Muscle layer of colon (tissue), 2 donors: ENCODE measurements around the gene ILF3.

Experiments used
- H3K27ac ChIP-seq: one replicate; pipeline ENCODE4 v1.7.0; 2013; ENCODE audit warnings: low read depth, mild to moderate bottlenecking, low read length, moderate library complexity
- H3K27me3 ChIP-seq, 2 donors: one replicate each; pipeline ENCODE4 v1.7.0; 2013; ENCODE audit warnings: low read length in 2 of 2, mild to moderate bottlenecking in 2 of 2; ENCODE audit not compliant: insufficient read depth in 2 of 2, control insufficient read depth in 1 of 2
- H3K36me3 ChIP-seq: one replicate; pipeline ENCODE4 v1.7.0; 2013; ENCODE audit warnings: mild to moderate bottlenecking, low read length; ENCODE audit not compliant: insufficient read depth
- H3K4me1 ChIP-seq: one replicate; pipeline ENCODE4 v1.7.0; 2013; ENCODE audit warnings: mild to moderate bottlenecking, low read length; ENCODE audit not compliant: insufficient read depth
- H3K4me3 ChIP-seq, 2 donors: one replicate each; pipeline ENCODE4 v1.7.0; 2013; ENCODE audit warnings: low read length in 2 of 2, low read depth in 1 of 2, mild to moderate bottlenecking in 1 of 2, moderate library complexity in 1 of 2
- H3K9ac ChIP-seq: one replicate; pipeline ENCODE4 v1.7.0; 2013; ENCODE audit warnings: low read length
- H3K9me3 ChIP-seq: one replicate; pipeline ENCODE4 v1.7.0; 2013; ENCODE audit warnings: mild to moderate bottlenecking, low read length
- donor health status: abdominal sarcoma.
- donor health status: Adenocarcinoma of cecum.

ILF3 gene

DNA sequence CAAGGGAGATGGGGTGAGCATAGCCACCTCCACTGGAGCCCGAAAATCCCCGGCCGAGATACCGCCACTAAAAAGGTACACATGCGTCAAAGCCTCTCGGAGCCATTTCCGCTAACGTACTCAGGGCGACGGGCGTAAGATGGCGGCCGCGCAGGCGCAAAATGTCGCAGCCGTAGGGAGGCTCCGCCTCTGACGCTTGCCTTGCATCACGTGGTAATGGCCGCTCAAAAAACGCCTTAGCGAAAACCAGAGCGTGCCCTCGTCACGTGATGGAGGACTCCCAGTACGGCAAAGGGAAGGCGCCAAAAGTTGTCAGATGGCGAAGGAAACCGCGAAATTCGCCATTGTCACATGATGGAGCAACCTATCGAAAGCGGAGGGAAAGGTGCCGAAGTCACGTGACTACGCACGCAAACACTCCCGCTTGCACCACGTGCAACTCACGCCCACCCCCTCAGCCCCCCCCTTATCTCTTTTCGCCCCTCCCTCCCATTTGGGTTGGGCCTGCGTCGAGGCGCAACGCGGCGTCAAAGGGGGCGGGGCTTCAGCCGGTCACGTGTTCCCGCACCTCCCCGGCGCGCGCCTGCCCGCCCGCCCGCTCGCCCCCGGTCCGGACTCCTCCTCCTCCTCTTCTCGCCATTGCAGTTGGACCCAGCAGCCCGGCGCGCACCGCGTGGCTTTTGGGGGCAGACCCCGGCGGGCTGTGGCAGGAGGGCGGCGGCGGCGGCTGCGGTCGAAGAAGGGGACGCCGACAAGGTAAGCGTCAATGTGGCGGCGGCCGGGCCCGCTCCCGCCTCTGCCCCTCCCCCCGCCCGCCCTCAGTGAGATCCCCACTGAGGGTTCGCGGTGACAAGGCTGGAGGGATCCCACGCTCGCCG lies at the start of gene ILF3:
Gene ILF3 (plus strand): TSS at position 615 of the 878 bp plus-strand sequence. CDS start 16,260 bp downstream, outside the sequence.
- no peaks in the 10 kb centered on the region for H3K36me3 ChIP-seq
- H3K4me3 ChIP-seq = peak within 1 kb of the TSS; percentile 85 to 95
- no peaks in the 10 kb centered on the region for H3K9me3 ChIP-seq
- peaks cover 31% of the 10 kb centered on the region for H3K4me1 ChIP-seq
- H3K27ac ChIP-seq = peak within 1 kb of the TSS; percentile 98
- H3K9ac ChIP-seq = peak within 1 kb of the TSS; percentile 91
- H3K27me3 ChIP-seq = no peaks in the 10 kb centered on the region

DNA sequence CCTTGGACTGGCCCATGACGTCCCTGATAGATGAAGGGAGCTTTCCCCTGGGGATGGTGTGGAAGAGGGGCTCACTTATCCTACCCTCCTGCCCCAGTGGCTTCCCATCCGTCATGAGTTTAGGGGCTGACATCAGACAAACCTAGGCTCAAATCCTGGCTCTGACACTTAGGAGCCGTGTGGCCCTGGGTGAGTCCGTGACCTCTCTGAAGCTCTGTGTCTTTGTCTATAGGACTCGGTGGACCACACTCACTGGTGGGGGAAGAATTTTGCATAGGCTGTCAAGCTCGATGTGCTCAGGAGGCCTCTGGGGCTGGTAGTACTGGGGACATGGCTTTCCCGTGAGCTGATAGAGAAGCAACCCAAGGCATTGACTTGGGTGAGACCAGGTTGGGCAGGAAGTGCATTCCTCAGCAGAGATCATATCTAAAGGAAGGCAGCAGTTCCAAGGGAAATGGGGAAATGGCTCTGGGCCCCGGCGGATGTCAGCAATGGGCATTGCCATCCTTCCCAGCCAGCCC lies 49.6 kb upstream of the ILF3 start:
- Histone ChIP-seq H3K4me3 (no peak overlapping the region), H3K9me3 (no peaks in the 10 kb centered on the region), H3K27ac (no peak overlapping the region)

GRCh38 chr19:10611907-10612306 lies 42.2 kb upstream of the ILF3 start:
- no peak overlapping the region for H3K27ac ChIP-seq
- no peaks in the 10 kb centered on the region for H3K9me3 ChIP-seq
- no peak overlapping the region for H3K9ac ChIP-seq
- no peaks in the 10 kb centered on the region for H3K4me1 ChIP-seq
- H3K4me3 ChIP-seq = no peak overlapping the region
- no peaks in the 10 kb centered on the region for H3K36me3 ChIP-seq
- H3K27me3 ChIP-seq = no peaks in the 10 kb centered on the region

More for the DNA sequence above, 49.6 kb upstream of the ILF3 start:
- Histone ChIP-seq H3K9ac (no peak overlapping the region), H3K36me3 (no peaks in the 10 kb centered on the region), H3K27me3 (no peaks in the 10 kb centered on the region), H3K4me1 (peaks cover 7% of the 10 kb centered on the region)

GRCh38 chr19:10612499-10613119 lies 41.5 kb upstream of the ILF3 start:
- Histone ChIP-seq H3K27ac (no peak overlapping the region), H3K27me3 (no peaks in the 10 kb centered on the region), H3K4me3 (no peak overlapping the region), H3K4me1 (no peaks in the 10 kb centered on the region), H3K36me3 (no peaks in the 10 kb centered on the region), H3K9me3 (no peaks in the 10 kb centered on the region), H3K9ac (no peak overlapping the region)

GRCh38 chr19:10615429-10616023 lies 38.6 kb upstream of the ILF3 start:
- H3K4me1 ChIP-seq = no peaks in the 10 kb centered on the region
- no peaks in the 10 kb centered on the region for H3K36me3 ChIP-seq
- no peak overlapping the region for H3K27ac ChIP-seq
- no peak overlapping the region for H3K4me3 ChIP-seq
- H3K9me3 ChIP-seq = no peaks in the 10 kb centered on the region
- no peak overlapping the region for H3K9ac ChIP-seq
- no peaks in the 10 kb centered on the region for H3K27me3 ChIP-seq

DNA sequence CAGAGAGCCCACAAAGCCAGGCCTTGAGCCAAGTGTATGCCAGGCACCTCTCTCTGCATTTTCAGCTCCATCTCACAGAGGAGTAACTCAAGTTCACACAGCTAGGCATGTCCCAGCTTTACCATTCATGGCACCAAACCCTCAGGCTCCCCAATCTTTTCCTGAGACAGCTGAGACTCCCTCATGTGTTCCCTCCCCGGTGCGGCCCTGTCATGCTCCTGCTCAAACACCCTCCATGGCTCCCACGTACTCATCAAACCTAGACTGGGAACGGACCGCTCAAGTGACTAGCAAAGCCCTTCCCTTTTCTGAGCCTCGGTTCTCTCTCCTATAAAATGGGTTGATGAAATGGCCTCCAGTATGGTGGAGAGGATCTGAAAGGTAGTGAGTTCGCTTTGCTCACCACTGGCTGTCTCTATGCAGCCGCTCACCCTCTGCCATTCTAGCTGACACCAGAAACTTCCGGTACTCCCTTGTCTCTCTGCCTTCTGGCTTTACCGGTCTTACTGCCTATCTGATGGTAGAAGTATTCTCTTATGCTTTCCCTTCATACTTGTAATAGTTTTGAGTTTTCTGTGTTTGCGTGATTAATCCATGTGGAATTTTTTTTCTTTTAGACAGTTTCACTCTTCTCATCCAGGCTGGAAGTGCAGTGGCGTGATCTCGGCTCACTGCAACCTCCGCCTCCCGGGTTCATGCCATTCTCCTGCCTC lies 36.6 kb upstream of the ILF3 start:
- no peak overlapping the region for H3K9ac ChIP-seq
- no peaks in the 10 kb centered on the region for H3K9me3 ChIP-seq
- no peaks in the 10 kb centered on the region for H3K36me3 ChIP-seq
- no peak overlapping the region for H3K4me3 ChIP-seq
- no peaks in the 10 kb centered on the region for H3K27me3 ChIP-seq
- no peaks in the 10 kb centered on the region for H3K4me1 ChIP-seq
- H3K27ac ChIP-seq = no peak overlapping the region

- Histone ChIP-seq H3K27me3 (no peaks in the 10 kb centered on the region), H3K4me1 (no peaks in the 10 kb centered on the region), H3K9ac (no peak overlapping the region), H3K9me3 (no peaks in the 10 kb centered on the region), H3K27ac (no peak overlapping the region), H3K36me3 (no peaks in the 10 kb centered on the region), H3K4me3 (no peak overlapping the region)
Measured at GRCh38 chr19:10618846-10619245, 35.3 kb upstream of the ILF3 start.

- Histone ChIP-seq H3K9me3 (no peaks in the 10 kb centered on the region), H3K36me3 (no peaks in the 10 kb centered on the region), H3K27me3 (no peaks in the 10 kb centered on the region), H3K27ac (no peak overlapping the region), H3K4me3 (no peak overlapping the region), H3K4me1 (peaks cover 8% of the 10 kb centered on the region), H3K9ac (no peak overlapping the region)
Measured at GRCh38 chr19:10620786-10621185, 33.4 kb upstream of the ILF3 start.

GRCh38 chr19:10621966-10622365 lies 32.2 kb upstream of the ILF3 start:
- Histone ChIP-seq H3K4me3 (no peak overlapping the region), H3K9me3 (no peaks in the 10 kb centered on the region), H3K4me1 (peaks cover 11% of the 10 kb centered on the region), H3K27me3 (no peaks in the 10 kb centered on the region), H3K27ac (no peak overlapping the region), H3K9ac (no peak overlapping the region), H3K36me3 (no peaks in the 10 kb centered on the region)

DNA sequence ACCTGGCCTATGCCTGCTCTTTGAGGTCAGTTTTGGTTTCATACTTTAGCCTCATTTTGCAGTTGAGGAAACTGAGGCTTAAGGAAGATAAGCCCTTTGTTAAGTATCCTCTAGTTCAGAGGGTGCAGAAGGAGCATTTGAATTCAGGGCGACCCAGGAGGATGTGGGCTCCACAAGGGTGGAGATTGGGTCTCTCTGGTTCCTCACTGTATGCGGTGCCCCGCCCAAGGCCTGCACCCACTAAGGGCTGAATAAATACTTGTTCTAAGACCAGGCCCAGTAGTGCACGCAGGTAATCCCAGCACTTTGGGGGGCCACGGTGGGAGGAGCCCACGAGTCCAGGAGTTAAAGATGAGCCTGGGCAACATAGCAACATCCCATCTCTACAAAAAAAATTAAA lies 29.6 kb upstream of the ILF3 start:
- Histone ChIP-seq H3K27me3 (no peaks in the 10 kb centered on the region), H3K9me3 (no peaks in the 10 kb centered on the region), H3K27ac (no peak overlapping the region), H3K4me3 (peak overlapping the region; percentile 50 to 74), H3K9ac (no peak overlapping the region), H3K36me3 (peaks cover 7% of the 10 kb centered on the region), H3K4me1 (peaks cover 11% of the 10 kb centered on the region)
